Astrocyte of the cerebellum (primary cell): ENCODE results near the gene NDOR1.
"Not testable (repeated sequence)": the region's sequence is repeated elsewhere in the genome, so short reads cannot be mapped to it uniquely, and the experiment has no call there.

Experiments used
- DNase-seq: peaks from one replicate; pipeline ENCODE4 v3.0.0-alpha.2; 2011; ENCODE audit warnings: low read depth
- H3K4me3 ChIP-seq: 2 replicates; pipeline ENCODE4 v1.5.1; 2011; ENCODE audit warnings: mild to moderate bottlenecking, low read depth, low read length, moderate library complexity
- CTCF ChIP-seq: IDR thresholded peaks from 2 replicates; pipeline ENCODE4 v1.5.1; 2012; ENCODE audit warnings: low read length, low read depth, moderate library complexity, mild to moderate bottlenecking; ENCODE audit errors: missing control alignments
- in situ Hi-C: cut with HindIII; loops from 2 replicates; pipeline ENCODE4 v1.10.0; 2017; ENCODE audit warnings: low sequenced_read_pairs

NDOR1 gene

GRCh38 chr9:137256362-137256761, 50.9 kb downstream of the NDOR1 start:
- in situ Hi-C loops: no loop called here
- TF ChIP-seq CTCF: no peak
- H3K4me3 ChIP-seq: peak overlapping the region; percentile 95
- no peak for DNase-seq

- DNase-seq: no peak
- H3K4me3 ChIP-seq: peak overlapping the region; percentile 95
- TF ChIP-seq CTCF: no peak
- in situ Hi-C loops: no loop called here
These were observed 51.4 kb downstream of the NDOR1 start for GRCh38 chr9:137256856-137257255.

DNA sequence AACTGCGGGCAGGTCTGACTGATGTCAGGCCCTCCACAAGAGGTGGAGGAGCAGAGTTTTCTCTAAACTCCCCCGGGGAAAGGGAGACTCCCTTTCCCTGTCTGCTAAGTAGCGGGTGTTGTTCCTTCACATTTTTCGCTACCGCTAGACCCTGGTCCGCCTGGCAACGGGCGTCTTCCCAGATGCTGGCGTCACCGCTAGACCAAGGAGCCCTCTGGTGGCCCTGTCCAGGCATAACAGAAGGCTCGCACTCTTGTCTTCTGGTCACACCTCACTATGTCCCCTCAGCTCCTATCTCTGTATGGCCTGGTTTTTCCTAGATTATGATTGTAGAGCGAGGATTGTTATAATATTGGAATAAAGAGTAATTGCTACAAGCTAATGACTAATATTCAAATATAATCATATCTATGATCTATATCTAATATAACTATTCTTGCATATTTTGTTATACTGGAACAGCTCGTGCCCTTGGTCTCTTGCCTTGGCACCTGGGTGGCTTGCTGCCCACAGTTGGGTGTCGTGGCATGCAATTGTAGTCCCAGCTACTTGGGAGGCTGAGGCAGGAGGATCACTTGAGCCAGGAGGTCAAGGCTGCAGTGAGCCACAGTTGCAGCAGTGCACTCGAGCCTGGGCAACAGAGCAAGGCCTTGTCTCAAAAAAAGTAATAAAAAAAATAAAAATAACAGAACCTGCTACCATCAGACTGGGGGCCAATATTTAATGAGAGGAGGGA, 56.8 kb downstream of the NDOR1 start:
- TF ChIP-seq CTCF: peak; percentile 51
- in situ Hi-C loops, H3K4me3 ChIP-seq, DNase-seq: not testable (repeated sequence)

GRCh38 chr9:137262909-137263285, 57.4 kb downstream of the NDOR1 start:
- H3K4me3 ChIP-seq: no peak overlapping the region
- in situ Hi-C loops: no loop called here
- DNase-seq: no peak
- no peak for TF ChIP-seq CTCF

GRCh38 chr9:137263506-137263905, 58.0 kb downstream of the NDOR1 start:
- in situ Hi-C loops: no loop called here
- no peak overlapping the region for H3K4me3 ChIP-seq
- TF ChIP-seq CTCF: no peak
- no peak for DNase-seq

DNA sequence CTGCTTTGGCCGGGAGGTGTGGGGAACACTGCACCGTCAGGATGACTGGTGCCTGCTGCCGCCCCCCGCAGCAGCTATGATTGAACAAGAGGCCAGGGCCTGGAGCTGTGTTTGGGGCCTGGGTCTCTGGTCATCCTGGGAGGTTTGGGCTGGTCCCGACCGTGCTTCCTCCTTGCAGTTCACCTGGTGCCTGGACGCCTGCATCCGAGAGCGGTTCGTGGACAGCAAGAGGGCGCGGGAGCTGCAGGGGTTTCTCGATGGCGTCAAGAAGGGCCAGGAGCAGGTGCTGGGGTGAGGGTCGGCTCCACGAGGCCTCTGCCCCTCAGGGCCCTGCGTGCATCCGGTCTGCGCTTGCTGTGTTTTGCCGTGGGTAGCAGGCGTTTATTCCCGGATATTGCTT, 58.6 kb downstream of the NDOR1 start:
- no peak for TF ChIP-seq CTCF
- no peak overlapping the region for H3K4me3 ChIP-seq
- in situ Hi-C loops: no loop called here
- no peak for DNase-seq
